ENCODE data around the gene ACADM. TPM values are rescaled to one million over a fixed set of nuclear protein-coding genes. Genes with fewer than 3 reads are reported as not detected.
"Not testable (repeated sequence)": the region's sequence is repeated elsewhere in the genome, so short reads cannot be mapped to it uniquely, and the experiment has no call there.

The ACADM gene
- total RNA-seq, 1 experiment from 2014 or later, result 35.6 TPM

- H3K4me1 ChIP-seq (ENCODE audit: insufficient read depth, low read length, poor library complexity, severe bottlenecking), result peaks cover 5% of the 10 kb centered on the region
- H3K27ac ChIP-seq (ENCODE audit: low read depth, low read length, poor library complexity, severe bottlenecking), result no peak within 1 kb of the TSS
- no peak for DNase-seq (ENCODE audit: low spot score)
- BruUV-seq (replicated peaks), result no TSS peak
- POLR2A ChIA-PET (ENCODE audit: low non-redundant PET), result no interaction called here
- CTCF ChIA-PET, result no interaction called here
- TF ChIP-seq EZH2 (IDR thresholded peaks at IDR 0.05; ENCODE audit: borderline replicate concordance, low read depth, low read length, poor library complexity, severe bottlenecking), result no peak
- TF ChIP-seq CTCF (conservative IDR thresholded peaks at IDR 0.05; ENCODE audit: low read depth, low read length), result no peak
- no peak within 1 kb of the TSS for H3K4me3 ChIP-seq (ENCODE audit: low read depth, low read length, poor library complexity, severe bottlenecking)
- H3K27me3 ChIP-seq (replicated peaks; ENCODE audit: insufficient read depth, low read depth, low read length, poor library complexity), result no peaks in the 10 kb centered on the region
- no peaks in the 10 kb centered on the region for H3K9me3 ChIP-seq (ENCODE audit: low read depth, low read length, poor library complexity, severe bottlenecking)
- intact Hi-C loops (cut with micrococcal nuclease; ENCODE audit: unreplicated experiment), result no loop called here
- peaks cover 66% of the 10 kb centered on the region for H3K36me3 ChIP-seq (ENCODE audit: insufficient read depth, low read length, poor library complexity, severe bottlenecking)
Measured at GRCh38 chr1:75796376-75797272, 72.1 kb downstream of the ACADM start, which contains the start of gene MSH4. MSH4 (plus strand) TSS chr1:75796882; CDS start chr1:75796986, 104 bp downstream.

- intact Hi-C loops (cut with micrococcal nuclease; ENCODE audit: unreplicated experiment), result no loop called here
- CTCF ChIA-PET, result no interaction called here
- H3K36me3 ChIP-seq (ENCODE audit: insufficient read depth, low read length, poor library complexity, severe bottlenecking), result peaks cover 60% of the 10 kb centered on the region
Measured at GRCh38 chr1:75797273-75797588, 72.7 kb downstream of the ACADM start.

GRCh38 chr1:75797606-75798216 is 73.2 kb downstream of the ACADM start:
- peaks cover 55% of the 10 kb centered on the region for H3K36me3 ChIP-seq (ENCODE audit: insufficient read depth, low read length, poor library complexity, severe bottlenecking)
- H3K4me3 ChIP-seq (ENCODE audit: low read depth, low read length, poor library complexity, severe bottlenecking), result no peak overlapping the region
- no peaks in the 10 kb centered on the region for H3K27me3 ChIP-seq (replicated peaks; ENCODE audit: insufficient read depth, low read depth, low read length, poor library complexity)
- H3K4me1 ChIP-seq (ENCODE audit: insufficient read depth, low read length, poor library complexity, severe bottlenecking), result no peaks in the 10 kb centered on the region
- intact Hi-C loops (cut with micrococcal nuclease; ENCODE audit: unreplicated experiment), result no loop called here
- TF ChIP-seq CTCF (conservative IDR thresholded peaks at IDR 0.05; ENCODE audit: low read depth, low read length) (no peak), EZH2 (IDR thresholded peaks at IDR 0.05; ENCODE audit: borderline replicate concordance, low read depth, low read length, poor library complexity, severe bottlenecking) (no peak)
- DNase-seq (ENCODE audit: low spot score), result no peak
- no peaks in the 10 kb centered on the region for H3K9me3 ChIP-seq (ENCODE audit: low read depth, low read length, poor library complexity, severe bottlenecking)
- CTCF ChIA-PET, result no interaction called here
- POLR2A ChIA-PET (ENCODE audit: low non-redundant PET), result no interaction called here
- BruUV-seq (replicated peaks), result no TSS peak
- no peak overlapping the region for H3K27ac ChIP-seq (ENCODE audit: low read depth, low read length, poor library complexity, severe bottlenecking)

More at GRCh38 chr1:75797273-75797588, 72.7 kb downstream of the ACADM start:
- BruUV-seq (replicated peaks), result no TSS peak
- no peaks in the 10 kb centered on the region for H3K27me3 ChIP-seq (replicated peaks; ENCODE audit: insufficient read depth, low read depth, low read length, poor library complexity)
- POLR2A ChIA-PET (ENCODE audit: low non-redundant PET), result no interaction called here
- H3K4me3 ChIP-seq (ENCODE audit: low read depth, low read length, poor library complexity, severe bottlenecking), result no peak overlapping the region
- TF ChIP-seq CTCF (conservative IDR thresholded peaks at IDR 0.05; ENCODE audit: low read depth, low read length) (no peak), EZH2 (IDR thresholded peaks at IDR 0.05; ENCODE audit: borderline replicate concordance, low read depth, low read length, poor library complexity, severe bottlenecking) (no peak)
- H3K9me3 ChIP-seq (ENCODE audit: low read depth, low read length, poor library complexity, severe bottlenecking), result no peaks in the 10 kb centered on the region
- no peak for DNase-seq (ENCODE audit: low spot score)
- no peaks in the 10 kb centered on the region for H3K4me1 ChIP-seq (ENCODE audit: insufficient read depth, low read length, poor library complexity, severe bottlenecking)
- H3K27ac ChIP-seq (ENCODE audit: low read depth, low read length, poor library complexity, severe bottlenecking), result no peak overlapping the region

- BruUV-seq (replicated peaks); H3K27me3 ChIP-seq (replicated peaks; ENCODE audit: insufficient read depth, low read depth, low read length, poor library complexity); intact Hi-C loops (cut with micrococcal nuclease; ENCODE audit: unreplicated experiment); H3K4me1 ChIP-seq (ENCODE audit: insufficient read depth, low read length, poor library complexity, severe bottlenecking); POLR2A ChIA-PET (ENCODE audit: low non-redundant PET); H3K4me3 ChIP-seq (ENCODE audit: low read depth, low read length, poor library complexity, severe bottlenecking); H3K9me3 ChIP-seq (ENCODE audit: low read depth, low read length, poor library complexity, severe bottlenecking); H3K27ac ChIP-seq (ENCODE audit: low read depth, low read length, poor library complexity, severe bottlenecking); DNase-seq (ENCODE audit: low spot score); CTCF ChIA-PET: not testable (repeated sequence)
- H3K36me3 ChIP-seq (ENCODE audit: insufficient read depth, low read length, poor library complexity, severe bottlenecking), result peaks cover 18% of the 10 kb centered on the region
Measured at GRCh38 chr1:75801480-75801879, 77.0 kb downstream of the ACADM start.
